Measurements from ENCODE around the gene IL23R. TPM values are rescaled to one million over a fixed set of nuclear protein-coding genes. Genes with fewer than 3 reads are reported as not detected.

IL23R gene
- total and polyA plus RNA-seq, 2 donors (not counting 3 experiments of a cell fraction or from before 2014, with no cell fraction given): not detected

DNA sequence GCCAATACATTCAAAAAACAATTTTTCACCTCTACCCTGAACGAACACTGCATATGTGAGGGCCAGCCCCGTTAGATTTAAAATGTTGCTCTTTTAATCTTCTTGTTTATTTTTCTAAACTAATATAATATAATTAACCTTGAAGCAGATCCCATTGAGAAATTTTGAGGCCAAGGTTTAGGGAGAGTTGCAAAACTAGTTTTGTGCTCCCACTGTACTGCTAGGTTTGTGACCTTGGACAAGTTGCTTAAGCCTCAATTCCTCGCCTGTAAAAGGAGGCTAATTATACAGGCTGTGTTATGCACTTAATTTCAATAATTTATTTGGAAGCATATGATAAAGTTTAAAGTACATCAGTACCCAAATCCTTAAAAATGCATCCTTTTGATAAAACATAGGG is 3.7 kb downstream of the IL23R start:
- H3K79me2 ChIP-seq (ENCODE audit: control insufficient read depth, insufficient read depth, low read length): no peaks in the 10 kb centered on the region
- no TSS peak for BruUV-seq (replicated peaks)
- H3K9me1 ChIP-seq (replicated peaks; ENCODE audit: control insufficient read depth, extremely low read depth, insufficient read depth, low read length): no peaks in the 10 kb centered on the region
- no peaks in the 10 kb centered on the region for H4K20me1 ChIP-seq (replicated peaks; ENCODE audit: control insufficient read depth, extremely low read depth, insufficient read depth, low read length)
- H3K4me1 ChIP-seq (ENCODE audit: control insufficient read depth, extremely low read depth, insufficient read depth, low read length): no peaks in the 10 kb centered on the region
- intact Hi-C loops (cut with micrococcal nuclease): no loop called here
- CTCF ChIA-PET: no interaction called here
- H2AFZ ChIP-seq (ENCODE audit: low read depth, low read length): no peak overlapping the region
- H3K9me3 ChIP-seq (replicated peaks; ENCODE audit: control insufficient read depth, insufficient read depth, low read length): no peaks in the 10 kb centered on the region
- TF ChIP-seq EZH2 (IDR thresholded peaks at IDR 0.05; ENCODE audit: borderline replicate concordance, low read depth, low read length, severe bottlenecking) (no peak), POLR2A (IDR thresholded peaks at IDR 0.05; ENCODE audit: low read depth, low read length) (no peak), MYC (IDR thresholded peaks at IDR 0.05; ENCODE audit: low read depth, low read length) (no peak), CTCF (IDR thresholded peaks at IDR 0.05; ENCODE audit: extremely low read depth in 1 of 2, insufficient read depth in 1 of 2, low read depth in 1 of 2, low read length in 2 of 2) (no peak), FOS (IDR thresholded peaks at IDR 0.05; ENCODE audit: borderline replicate concordance, insufficient read depth, low read length) (no peak), POLR2AphosphoS5 (IDR thresholded peaks at IDR 0.05; ENCODE audit: insufficient read depth, low read depth, low read length) (no peak), JUN (IDR thresholded peaks at IDR 0.05; ENCODE audit: borderline replicate concordance, insufficient read depth, insufficient read length, low read depth) (no peak), GATA2 (IDR thresholded peaks at IDR 0.05; ENCODE audit: insufficient read depth, insufficient read length, low read depth, low read length) (no peak)
- TF ChIP-seq, protein P1, sequence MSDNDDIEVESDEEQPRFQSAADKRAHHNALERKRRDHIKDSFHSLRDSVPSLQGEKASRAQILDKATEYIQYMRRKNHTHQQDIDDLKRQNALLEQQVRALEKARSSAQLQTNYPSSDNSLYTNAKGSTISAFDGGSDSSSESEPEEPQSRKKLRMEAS (IDR thresholded peaks at IDR 0.05; ENCODE audit: insufficient read depth, insufficient read length): no peak
- dilution Hi-C loops (cut with MboI; ENCODE audit: extremely low pct_ligation_motif_present, low sequenced_read_pairs): no loop called here
- peaks cover 3 to 5% of the 10 kb centered on the region in 2 experiments for H3K27me3 ChIP-seq (ENCODE audit: control insufficient read depth in 2 of 2, insufficient read depth in 2 of 2, low read length in 2 of 2)
- POLR2A ChIA-PET: no interaction called here
- no peak for DNase-seq (ENCODE audit: low read depth, low spot score)
- no peak overlapping the region for H3K4me3 ChIP-seq (replicated peaks in 1 of 3; ENCODE audit: insufficient read depth in 1 of 3, low read depth in 1 of 3, low read length in 3 of 3)
- FAIRE-seq: no peak
- H3K9ac ChIP-seq (replicated peaks; ENCODE audit: extremely low read depth, insufficient read depth, low read length): no peak overlapping the region
- H3K4me2 ChIP-seq (ENCODE audit: insufficient read depth, low read length): no peak overlapping the region
- no peaks in the 10 kb centered on the region for H3K36me3 ChIP-seq (ENCODE audit: control insufficient read depth in 2 of 2, extremely low read depth in 1 of 2, insufficient read depth in 2 of 2, low read length in 2 of 2)
- no peak overlapping the region for H3K27ac ChIP-seq (ENCODE audit: insufficient read depth, low read depth, low read length)
